Thyroid gland (tissue), 4 donors: ENCODE data around the gene PDS5A. TPM values are rescaled to one million over a fixed set of nuclear protein-coding genes. Genes with fewer than 3 reads are reported as not detected.

Experiments
- DNase-seq, 2 donors: peaks; one replicate each; pipeline ENCODE4 v3.0.0-alpha.2; 2019
- H3K27ac ChIP-seq, 3 donors: fragments of 200-600 bp; sonication (generic); 1 replicate in 2 of 3; 2 replicates in 1 of 3; pipeline ENCODE4 v1.5.1; 2016 to 2019; ENCODE audit warnings: mild to moderate bottlenecking in 1 of 3, moderate library complexity in 1 of 3
- H3K27me3 ChIP-seq: fragments of 200-600 bp; sonication (generic); one replicate; pipeline ENCODE4 v1.5.1; 2019
- H3K36me3 ChIP-seq, 2 donors: fragments of 200-600 bp; sonication (generic); one replicate each; pipeline ENCODE4 v1.5.1; 2016 to 2019
- H3K4me1 ChIP-seq, 2 donors: fragments of 200-600 bp; sonication (generic); one replicate each; pipeline ENCODE4 v1.5.1; 2017 to 2019
- H3K4me3 ChIP-seq, 3 donors: fragments of 200-600 bp; sonication (generic); replicated peaks in 1 of 3; 1 replicate in 2 of 3; 2 replicates in 1 of 3; pipeline ENCODE4 v1.5.1; 2016; ENCODE audit warnings: mild to moderate bottlenecking in 1 of 3
- H3K9me3 ChIP-seq: fragments of 200-600 bp; sonication (generic); one replicate; pipeline ENCODE4 v1.5.1; 2017
- CTCF ChIP-seq, 6 experiments: fragments of 200-600 bp in 3 of 6; fragments of 450-650 bp in 3 of 6; sonication (generic) in 3 of 6; IDR thresholded peaks; one replicate each; pipeline ENCODE4 v1.5.1; 2016 to 2019; ENCODE audit warnings: antibody characterized with exemption in 6 of 6, mild to moderate bottlenecking in 2 of 6, inconsistent platforms in 1 of 6, moderate library complexity in 1 of 6
- POLR2A ChIP-seq, 2 donors: fragments of 450-650 bp; IDR thresholded peaks; one replicate each; pipeline ENCODE4 v1.6.1; 2017; ENCODE audit warnings: antibody characterized with exemption in 2 of 2, mild to moderate bottlenecking in 2 of 2, moderate library complexity in 1 of 2
- WGBS, 2 donors: methylation state at CpG; one replicate each; pipeline ENCODE4 v1.1.5; 2017; 5-methylcytosine and 5-hydroxymethylcytosine counted together
- intact Hi-C: fragments of 100-400 bp; cut with DNase I; formaldehyde crosslinking; loops from one replicate; pipeline ENCODE4 v1.15.1; 2023
- total RNA-seq, 4 donors: library from RNA; depleted of rRNA; stranded (reverse); fragments of >200 nt; gene quantifications; one replicate each; pipeline ENCODE4 v1.2.3, GENCODE V29; 2016

Gene PDS5A
- total RNA-seq, 4 donors from 2014 or later, result 92.3 to 133 (median 103) TPM

GRCh38 chr4:39893693-39894072 lies 84.0 kb downstream of the PDS5A start:
- no peaks in the 10 kb centered on the region for H3K27me3 ChIP-seq
- no peak overlapping the region for H3K4me3 ChIP-seq
- peaks cover 11 to 43% of the 10 kb centered on the region in 2 donors for H3K36me3 ChIP-seq
- TF ChIP-seq POLR2A (IDR thresholded peaks at IDR 0.05), result no peak
- TF ChIP-seq CTCF (IDR thresholded peaks at IDR 0.05), result no peak
- 97 to 98% methylated on average over 3 of the region's 3 CpGs for WGBS, 2 donors
- DNase-seq, result no peak
- no peak overlapping the region for H3K27ac ChIP-seq
- H3K4me1 ChIP-seq, result no peaks in the 10 kb centered on the region
- no peaks in the 10 kb centered on the region for H3K9me3 ChIP-seq
- intact Hi-C loops, result no loop called here

GRCh38 chr4:39892988-39893692 lies 84.6 kb downstream of the PDS5A start:
- Histone ChIP-seq H3K4me3 (no peak overlapping the region), H3K27ac (no peak overlapping the region), H3K27me3 (no peaks in the 10 kb centered on the region), H3K9me3 (no peaks in the 10 kb centered on the region), H3K4me1 (no peaks in the 10 kb centered on the region), H3K36me3 (peaks cover 11 to 38% of the 10 kb centered on the region in 2 donors)
- TF ChIP-seq CTCF (IDR thresholded peaks at IDR 0.05), result no peak
- no peak for TF ChIP-seq POLR2A (IDR thresholded peaks at IDR 0.05)
- intact Hi-C loops, result no loop called here
- DNase-seq, result no peak
- WGBS, 2 donors, result 95 to 97% methylated on average over 5 of the region's 5 CpGs

GRCh38 chr4:39889226-39889625 lies 88.5 kb downstream of the PDS5A start:
- intact Hi-C loops, result no loop called here
- DNase-seq, result no peak
- Histone ChIP-seq H3K27me3 (no peaks in the 10 kb centered on the region), H3K4me3 (no peak overlapping the region), H3K27ac (no peak overlapping the region), H3K36me3 (peaks cover 4 to 14% of the 10 kb centered on the region in 2 donors), H3K9me3 (no peaks in the 10 kb centered on the region), H3K4me1 (no peaks in the 10 kb centered on the region)
- TF ChIP-seq POLR2A (IDR thresholded peaks at IDR 0.05) (no peak), CTCF (IDR thresholded peaks at IDR 0.05) (no peak)
- WGBS, 2 donors, result 83 to 88% methylated on average over 2 of the region's 2 CpGs

- no peaks in the 10 kb centered on the region for H3K9me3 ChIP-seq
- TF ChIP-seq CTCF (IDR thresholded peaks at IDR 0.05) (no peak), POLR2A (IDR thresholded peaks at IDR 0.05) (no peak)
- no peaks in the 10 kb centered on the region for H3K4me1 ChIP-seq
- H3K27ac ChIP-seq, result no peak overlapping the region
- peaks cover 4 to 14% of the 10 kb centered on the region in 2 donors for H3K36me3 ChIP-seq
- WGBS, 2 donors, result 97% methylated on average over 5 of the region's 5 CpGs
- DNase-seq, result no peak
- intact Hi-C loops, result no loop called here
- no peak overlapping the region for H3K4me3 ChIP-seq
- no peaks in the 10 kb centered on the region for H3K27me3 ChIP-seq
Observed at GRCh38 chr4:39888541-39888940, 89.2 kb downstream of the PDS5A start.

GRCh38 chr4:39883646-39884045 lies 94.1 kb downstream of the PDS5A start:
- no peak overlapping the region for H3K27ac ChIP-seq
- H3K36me3 ChIP-seq, result peaks cover 8 to 9% of the 10 kb centered on the region in 2 donors
- 96 to 98% methylated on average over 6 of the region's 6 CpGs for WGBS, 2 donors
- no peaks in the 10 kb centered on the region for H3K27me3 ChIP-seq
- DNase-seq, result no peak
- H3K9me3 ChIP-seq, result no peaks in the 10 kb centered on the region
- TF ChIP-seq POLR2A (IDR thresholded peaks at IDR 0.05) (no peak), CTCF (IDR thresholded peaks at IDR 0.05) (no peak)
- no peak overlapping the region for H3K4me3 ChIP-seq
- intact Hi-C loops, result no loop called here
- H3K4me1 ChIP-seq, result no peaks in the 10 kb centered on the region
